ENCODE measurements around the gene LSAMP. TPM values are rescaled to one million over a fixed set of nuclear protein-coding genes. Genes with fewer than 3 reads are reported as not detected.

Gene LSAMP
- total RNA-seq, 1 experiment from 2014 or later, result not detected

GRCh38 chr3:116035429-116035828 lies 409.9 kb downstream of the LSAMP start:
- BruUV-seq (replicated peaks), result no TSS peak
- intact Hi-C loops (cut with micrococcal nuclease; ENCODE audit: unreplicated experiment), result no loop called here
- no peaks in the 10 kb centered on the region for H3K36me3 Mint-ChIP-seq (ENCODE audit: insufficient read depth, unreplicated experiment)
- no peak overlapping the region for H3K27ac Mint-ChIP-seq (ENCODE audit: unreplicated experiment)
- no peaks in the 10 kb centered on the region for H3K4me1 Mint-ChIP-seq (ENCODE audit: low read depth, unreplicated experiment)
- no peak overlapping the region for H3K4me3 ChIP-seq (ENCODE audit: low read depth, low read length)
- ChIA-PET POLR2A (no interaction called here), CTCF (no interaction called here)
- no peaks in the 10 kb centered on the region for H3K9me3 Mint-ChIP-seq (ENCODE audit: unreplicated experiment)
- DNase-seq, result no peak
- H3K36me3 ChIP-seq (ENCODE audit: control insufficient read depth, insufficient read depth, low read length), result no peaks in the 10 kb centered on the region
- H3K4me1 ChIP-seq, result no peaks in the 10 kb centered on the region
- no peak overlapping the region for H3K4me3 Mint-ChIP-seq (ENCODE audit: unreplicated experiment)
- H3K9me3 ChIP-seq, result no peaks in the 10 kb centered on the region
- H3K27me3 ChIP-seq (replicated peaks; ENCODE audit: control insufficient read depth, insufficient read depth, low read length), result no peaks in the 10 kb centered on the region
- no peak for TF ChIP-seq CTCF (IDR thresholded peaks at IDR 0.05; ENCODE audit: insufficient read depth in 1 of 2, low read depth in 1 of 2, low read length in 1 of 2, severe bottlenecking in 1 of 2, unreplicated experiment in 1 of 2)
- H3K27me3 Mint-ChIP-seq (ENCODE audit: insufficient read depth, unreplicated experiment), result no peaks in the 10 kb centered on the region

GRCh38 chr3:116034794-116035193 lies 410.5 kb downstream of the LSAMP start:
- no peak for TF ChIP-seq CTCF (IDR thresholded peaks at IDR 0.05; ENCODE audit: insufficient read depth in 1 of 2, low read depth in 1 of 2, low read length in 1 of 2, severe bottlenecking in 1 of 2, unreplicated experiment in 1 of 2)
- Histone ChIP-seq H3K4me1 (no peaks in the 10 kb centered on the region), H3K27me3 (replicated peaks; ENCODE audit: control insufficient read depth, insufficient read depth, low read length) (no peaks in the 10 kb centered on the region), H3K36me3 (ENCODE audit: control insufficient read depth, insufficient read depth, low read length) (no peaks in the 10 kb centered on the region), H3K9me3 (no peaks in the 10 kb centered on the region), H3K4me3 (ENCODE audit: low read depth, low read length) (no peak overlapping the region)
- H3K4me1 Mint-ChIP-seq (ENCODE audit: low read depth, unreplicated experiment), result no peaks in the 10 kb centered on the region
- ChIA-PET POLR2A (no interaction called here), CTCF (no interaction called here)
- intact Hi-C loops (cut with micrococcal nuclease; ENCODE audit: unreplicated experiment), result no loop called here
- no peaks in the 10 kb centered on the region for H3K9me3 Mint-ChIP-seq (ENCODE audit: unreplicated experiment)
- H3K36me3 Mint-ChIP-seq (ENCODE audit: insufficient read depth, unreplicated experiment), result no peaks in the 10 kb centered on the region
- no TSS peak for BruUV-seq (replicated peaks)
- no peak for DNase-seq
- no peak overlapping the region for H3K4me3 Mint-ChIP-seq (ENCODE audit: unreplicated experiment)
- no peaks in the 10 kb centered on the region for H3K27me3 Mint-ChIP-seq (ENCODE audit: insufficient read depth, unreplicated experiment)
- H3K27ac Mint-ChIP-seq (ENCODE audit: unreplicated experiment), result no peak overlapping the region

DNA sequence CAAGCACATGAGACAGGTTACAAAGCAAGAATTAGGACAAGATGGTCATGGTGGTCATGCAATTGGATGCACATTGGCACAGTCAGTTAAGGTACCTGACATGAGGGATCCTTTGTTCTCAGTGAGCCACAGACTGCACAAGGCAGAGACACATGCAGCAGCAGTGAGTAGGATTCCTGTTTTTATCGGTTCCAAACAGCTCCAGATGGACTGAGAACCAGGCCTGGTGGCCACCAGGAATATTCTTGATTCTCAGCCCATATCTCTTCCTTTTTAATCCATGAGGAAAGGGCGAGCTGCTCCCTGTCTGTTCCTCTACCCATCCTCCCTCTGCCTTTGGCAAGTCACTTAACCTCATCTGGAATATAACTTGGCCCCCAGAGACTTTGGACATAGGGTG lies 411.2 kb downstream of the LSAMP start:
- CTCF ChIA-PET, result no interaction called here
- Histone ChIP-seq H3K27me3 (replicated peaks; ENCODE audit: control insufficient read depth, insufficient read depth, low read length) (no peaks in the 10 kb centered on the region), H3K36me3 (ENCODE audit: control insufficient read depth, insufficient read depth, low read length) (no peaks in the 10 kb centered on the region), H3K4me1 (no peaks in the 10 kb centered on the region), H3K4me3 (ENCODE audit: low read depth, low read length) (no peak overlapping the region), H3K9me3 (no peaks in the 10 kb centered on the region)
- H3K4me3 Mint-ChIP-seq (ENCODE audit: unreplicated experiment), result no peak overlapping the region
- H3K36me3 Mint-ChIP-seq (ENCODE audit: insufficient read depth, unreplicated experiment), result no peaks in the 10 kb centered on the region
- TF ChIP-seq CTCF (IDR thresholded peaks at IDR 0.05; ENCODE audit: insufficient read depth in 1 of 2, low read depth in 1 of 2, low read length in 1 of 2, severe bottlenecking in 1 of 2, unreplicated experiment in 1 of 2), result no peak
- intact Hi-C loops (cut with micrococcal nuclease; ENCODE audit: unreplicated experiment), result no loop called here
- H3K9me3 Mint-ChIP-seq (ENCODE audit: unreplicated experiment), result no peaks in the 10 kb centered on the region
- no TSS peak for BruUV-seq (replicated peaks)
- POLR2A ChIA-PET, result no interaction called here
- no peak for DNase-seq
- H3K27me3 Mint-ChIP-seq (ENCODE audit: insufficient read depth, unreplicated experiment), result no peaks in the 10 kb centered on the region
- H3K4me1 Mint-ChIP-seq (ENCODE audit: low read depth, unreplicated experiment), result no peaks in the 10 kb centered on the region
- H3K27ac Mint-ChIP-seq (ENCODE audit: unreplicated experiment), result no peak overlapping the region

Measured in Caco-2 (cell line).